Muscle layer of colon (tissue), 2 donors: ENCODE results near the gene OLA1.

Experiments
- H3K27ac ChIP-seq: one replicate; pipeline ENCODE4 v1.7.0; 2013; ENCODE audit warnings: low read depth, mild to moderate bottlenecking, low read length, moderate library complexity
- H3K27me3 ChIP-seq, 2 donors: one replicate each; pipeline ENCODE4 v1.7.0; 2013; ENCODE audit warnings: low read length in 2 of 2, mild to moderate bottlenecking in 2 of 2; ENCODE audit not compliant: insufficient read depth in 2 of 2, control insufficient read depth in 1 of 2
- H3K36me3 ChIP-seq: one replicate; pipeline ENCODE4 v1.7.0; 2013; ENCODE audit warnings: mild to moderate bottlenecking, low read length; ENCODE audit not compliant: insufficient read depth
- H3K4me1 ChIP-seq: one replicate; pipeline ENCODE4 v1.7.0; 2013; ENCODE audit warnings: mild to moderate bottlenecking, low read length; ENCODE audit not compliant: insufficient read depth
- H3K4me3 ChIP-seq, 2 donors: one replicate each; pipeline ENCODE4 v1.7.0; 2013; ENCODE audit warnings: low read length in 2 of 2, low read depth in 1 of 2, mild to moderate bottlenecking in 1 of 2, moderate library complexity in 1 of 2
- H3K9ac ChIP-seq: one replicate; pipeline ENCODE4 v1.7.0; 2013; ENCODE audit warnings: low read length
- H3K9me3 ChIP-seq: one replicate; pipeline ENCODE4 v1.7.0; 2013; ENCODE audit warnings: mild to moderate bottlenecking, low read length
- donor health status: abdominal sarcoma.
- donor health status: Adenocarcinoma of cecum.

Gene OLA1

GRCh38 chr2:174108579-174108978 lies 139.8 kb downstream of the OLA1 start:
- H3K27ac ChIP-seq, result no peak overlapping the region
- H3K4me3 ChIP-seq, result no peak overlapping the region
- no peak overlapping the region for H3K9ac ChIP-seq
- no peaks in the 10 kb centered on the region for H3K36me3 ChIP-seq
- no peaks in the 10 kb centered on the region for H3K9me3 ChIP-seq
- H3K4me1 ChIP-seq, result no peaks in the 10 kb centered on the region
- no peaks in the 10 kb centered on the region for H3K27me3 ChIP-seq

DNA sequence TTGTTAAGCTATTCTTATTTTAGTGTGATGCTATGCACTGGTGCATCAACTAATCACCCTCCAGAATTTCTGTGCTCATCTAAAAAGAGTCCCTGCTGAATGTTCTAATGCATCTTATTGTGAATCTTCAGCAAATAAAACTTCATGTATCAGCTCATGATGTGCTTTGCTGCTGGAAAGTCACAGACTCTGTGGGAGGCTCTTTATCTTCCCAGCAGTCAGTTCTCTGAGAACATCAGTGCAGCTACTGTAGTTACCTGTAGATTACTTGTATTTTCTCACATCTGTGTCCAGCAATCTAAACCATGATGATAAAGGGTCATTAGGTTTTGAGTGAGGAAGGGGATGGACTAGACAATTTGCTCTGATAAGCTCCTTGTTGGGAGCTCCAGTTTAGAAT lies 141.6 kb downstream of the OLA1 start:
- Histone ChIP-seq H3K27me3 (no peaks in the 10 kb centered on the region), H3K4me3 (no peak overlapping the region), H3K9me3 (no peaks in the 10 kb centered on the region), H3K4me1 (no peaks in the 10 kb centered on the region), H3K36me3 (no peaks in the 10 kb centered on the region), H3K27ac (no peak overlapping the region), H3K9ac (no peak overlapping the region)

DNA sequence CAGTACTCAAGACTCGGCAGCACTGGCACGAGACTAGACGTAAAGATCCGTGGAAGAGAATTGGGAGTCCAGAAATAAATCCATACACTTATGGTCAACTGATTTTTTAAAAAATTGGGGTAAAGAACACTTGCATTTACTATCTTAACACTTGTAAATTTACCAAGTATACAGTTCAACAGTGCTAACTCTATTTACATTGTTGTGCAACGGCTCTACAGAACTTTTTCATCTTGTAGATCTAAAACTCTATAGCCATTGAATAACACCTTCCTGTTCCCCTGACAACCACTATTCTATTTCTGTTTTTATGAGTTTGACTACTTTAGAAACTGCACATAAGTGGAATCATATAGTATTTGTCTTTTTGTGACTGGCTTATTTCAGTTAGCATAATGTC lies 153.8 kb downstream of the OLA1 start:
- H3K9me3 ChIP-seq, result no peaks in the 10 kb centered on the region
- no peaks in the 10 kb centered on the region for H3K27me3 ChIP-seq
- H3K27ac ChIP-seq, result no peak overlapping the region
- H3K4me3 ChIP-seq, result no peak overlapping the region
- H3K4me1 ChIP-seq, result no peaks in the 10 kb centered on the region
- H3K9ac ChIP-seq, result no peak overlapping the region
- H3K36me3 ChIP-seq, result no peaks in the 10 kb centered on the region

DNA sequence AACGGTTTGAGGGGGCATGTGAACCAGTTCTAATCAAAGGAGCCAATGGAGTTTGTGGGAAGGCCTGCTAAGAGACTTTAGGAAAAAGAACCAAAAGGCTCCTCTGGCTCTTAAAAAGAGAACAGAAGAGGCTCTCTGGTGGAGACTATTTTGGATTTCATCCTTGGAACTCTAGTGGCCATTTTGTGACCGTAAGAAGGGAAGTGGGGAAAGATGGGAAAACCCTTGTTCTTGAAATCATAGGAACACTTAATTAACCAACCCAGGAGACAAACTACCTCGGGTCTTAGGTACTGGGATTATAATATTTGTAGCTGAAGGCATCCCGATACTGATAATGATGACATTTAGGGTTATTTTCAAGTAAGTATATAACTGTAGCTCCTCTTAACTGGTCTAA lies 157.9 kb downstream of the OLA1 start:
- H3K27ac ChIP-seq, result no peak overlapping the region
- no peaks in the 10 kb centered on the region for H3K9me3 ChIP-seq
- H3K36me3 ChIP-seq, result no peaks in the 10 kb centered on the region
- no peaks in the 10 kb centered on the region for H3K4me1 ChIP-seq
- no peaks in the 10 kb centered on the region for H3K27me3 ChIP-seq
- H3K4me3 ChIP-seq, result no peak overlapping the region
- H3K9ac ChIP-seq, result no peak overlapping the region

DNA sequence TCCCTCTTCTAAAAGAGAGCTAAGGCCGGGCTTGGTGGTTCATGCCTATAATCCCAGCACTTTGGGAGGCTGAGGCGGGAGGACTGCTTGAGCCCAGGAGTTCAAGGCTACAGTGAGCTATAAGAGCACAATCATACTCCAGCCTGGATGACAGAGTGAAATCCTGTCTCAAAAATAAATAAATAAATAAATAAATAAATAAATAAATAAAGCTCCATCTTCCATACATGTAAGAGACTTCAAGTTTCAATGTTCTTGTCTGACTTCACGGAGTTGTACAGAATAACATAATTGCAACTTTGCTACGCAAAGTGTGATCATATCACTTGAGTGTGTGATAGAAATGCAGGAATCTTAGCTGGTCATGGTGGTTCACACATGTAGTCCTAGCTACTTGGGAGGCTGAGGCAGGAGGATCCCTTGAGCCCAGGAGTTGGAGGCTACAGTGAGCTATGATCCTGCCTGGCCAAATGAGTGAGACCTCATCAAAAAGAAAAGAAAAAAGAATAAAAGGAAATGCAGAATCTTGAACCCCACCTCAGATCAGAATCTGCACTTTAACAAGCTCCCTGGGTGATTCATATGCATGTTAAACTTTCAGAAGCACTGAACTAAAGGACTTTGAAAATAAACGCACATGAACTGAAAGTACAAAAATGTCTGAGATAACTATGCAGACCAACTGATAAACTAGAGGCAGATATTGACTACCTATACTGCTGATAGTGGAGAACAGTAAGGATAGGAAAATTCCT lies 159.4 kb downstream of the OLA1 start:
- Histone ChIP-seq H3K4me1 (no peaks in the 10 kb centered on the region), H3K27me3 (no peaks in the 10 kb centered on the region), H3K36me3 (no peaks in the 10 kb centered on the region), H3K9me3 (no peaks in the 10 kb centered on the region), H3K9ac (no peak overlapping the region), H3K27ac (no peak overlapping the region), H3K4me3 (no peak overlapping the region)

- Histone ChIP-seq H3K4me3 (no peak overlapping the region), H3K36me3 (no peaks in the 10 kb centered on the region), H3K4me1 (no peaks in the 10 kb centered on the region), H3K9ac (no peak overlapping the region), H3K27ac (no peak overlapping the region), H3K9me3 (no peaks in the 10 kb centered on the region), H3K27me3 (no peaks in the 10 kb centered on the region)
Observed at GRCh38 chr2:174086708-174087107, 161.6 kb downstream of the OLA1 start.

GRCh38 chr2:174085781-174086180 lies 162.6 kb downstream of the OLA1 start:
- H3K9ac ChIP-seq, result no peak overlapping the region
- no peaks in the 10 kb centered on the region for H3K27me3 ChIP-seq
- H3K27ac ChIP-seq, result no peak overlapping the region
- no peak overlapping the region for H3K4me3 ChIP-seq
- H3K4me1 ChIP-seq, result no peaks in the 10 kb centered on the region
- no peaks in the 10 kb centered on the region for H3K36me3 ChIP-seq
- no peaks in the 10 kb centered on the region for H3K9me3 ChIP-seq

DNA sequence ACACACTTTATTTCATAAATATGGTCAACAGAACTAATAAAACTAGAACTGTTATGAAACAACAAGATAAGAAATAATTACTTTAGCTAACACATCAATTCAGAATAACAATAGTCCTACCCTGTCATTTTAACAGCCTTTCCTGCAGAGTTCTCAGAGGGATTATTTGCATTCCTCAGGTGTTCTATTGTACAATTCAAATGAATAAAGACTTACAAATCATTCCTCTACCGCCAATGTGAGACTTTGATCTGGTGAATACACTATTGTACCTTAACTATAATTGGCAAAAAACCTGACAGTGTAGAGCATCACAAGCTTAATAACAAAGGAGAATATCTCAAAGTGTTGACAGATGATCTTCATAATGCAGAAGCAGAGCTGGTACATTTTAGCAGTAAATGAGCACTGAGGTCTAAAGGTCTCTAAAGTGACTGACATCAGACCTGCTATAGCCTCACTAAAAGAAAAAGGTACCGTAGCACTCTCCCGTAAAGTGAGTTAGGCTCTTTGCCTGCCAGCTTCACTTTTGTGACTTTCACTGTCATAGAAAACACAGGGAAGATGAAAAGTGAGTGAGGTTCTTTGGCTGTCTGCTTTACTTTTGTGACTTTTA lies 164.4 kb downstream of the OLA1 start:
- Histone ChIP-seq H3K27ac (no peak overlapping the region), H3K36me3 (no peaks in the 10 kb centered on the region), H3K9me3 (no peaks in the 10 kb centered on the region), H3K4me3 (no peak overlapping the region), H3K27me3 (no peaks in the 10 kb centered on the region), H3K9ac (no peak overlapping the region), H3K4me1 (no peaks in the 10 kb centered on the region)

- Histone ChIP-seq H3K9ac (no peak overlapping the region), H3K27me3 (no peaks in the 10 kb centered on the region), H3K36me3 (no peaks in the 10 kb centered on the region)
Observed at GRCh38 chr2:174080672-174081121, 167.6 kb downstream of the OLA1 start.

DNA sequence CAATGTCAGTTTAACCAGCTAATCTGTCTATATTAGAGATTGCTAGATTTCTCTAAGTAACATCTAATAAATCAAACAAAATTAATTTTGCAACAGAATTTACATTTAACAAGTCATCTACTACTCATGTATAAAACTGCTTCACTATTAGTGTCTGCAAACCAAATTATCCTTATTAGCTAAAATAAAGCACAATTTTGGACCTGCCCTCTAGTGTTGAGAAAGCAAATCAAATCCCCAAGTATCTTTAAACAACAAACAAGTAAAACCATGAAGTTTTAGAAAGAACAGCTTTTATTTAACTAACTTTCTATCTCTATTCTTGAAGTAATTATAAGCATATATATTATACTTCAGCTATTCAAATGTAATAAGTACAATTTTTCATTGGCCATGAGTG lies 170.1 kb downstream of the OLA1 start:
- no peaks in the 10 kb centered on the region for H3K36me3 ChIP-seq
- no peaks in the 10 kb centered on the region for H3K9me3 ChIP-seq
- H3K4me3 ChIP-seq, result no peak overlapping the region
- no peak overlapping the region for H3K27ac ChIP-seq
- no peak overlapping the region for H3K9ac ChIP-seq
- H3K4me1 ChIP-seq, result no peaks in the 10 kb centered on the region
- no peaks in the 10 kb centered on the region for H3K27me3 ChIP-seq

More at GRCh38 chr2:174080672-174081121, 167.6 kb downstream of the OLA1 start:
- Histone ChIP-seq H3K4me3 (no peak overlapping the region), H3K9me3 (no peaks in the 10 kb centered on the region), H3K4me1 (no peaks in the 10 kb centered on the region), H3K27ac (no peak overlapping the region)

GRCh38 chr2:174076975-174077374 lies 171.4 kb downstream of the OLA1 start:
- no peak overlapping the region for H3K4me3 ChIP-seq
- H3K27me3 ChIP-seq, result no peaks in the 10 kb centered on the region
- no peaks in the 10 kb centered on the region for H3K4me1 ChIP-seq
- H3K9me3 ChIP-seq, result no peaks in the 10 kb centered on the region
- H3K9ac ChIP-seq, result no peak overlapping the region
- H3K27ac ChIP-seq, result no peak overlapping the region
- no peaks in the 10 kb centered on the region for H3K36me3 ChIP-seq

GRCh38 chr2:174076040-174076439 lies 172.3 kb downstream of the OLA1 start:
- Histone ChIP-seq H3K27me3 (no peaks in the 10 kb centered on the region), H3K9me3 (no peaks in the 10 kb centered on the region), H3K4me1 (no peaks in the 10 kb centered on the region), H3K9ac (no peak overlapping the region), H3K4me3 (no peak overlapping the region), H3K36me3 (no peaks in the 10 kb centered on the region), H3K27ac (no peak overlapping the region)
